Measurements from ENCODE around the gene EHMT1. TPM values are rescaled to one million over a fixed set of nuclear protein-coding genes. Genes with fewer than 3 reads are reported as not detected.

The EHMT1 gene
- total RNA-seq, 2 experiments from 2014 or later: 112 to 115 TPM

DNA sequence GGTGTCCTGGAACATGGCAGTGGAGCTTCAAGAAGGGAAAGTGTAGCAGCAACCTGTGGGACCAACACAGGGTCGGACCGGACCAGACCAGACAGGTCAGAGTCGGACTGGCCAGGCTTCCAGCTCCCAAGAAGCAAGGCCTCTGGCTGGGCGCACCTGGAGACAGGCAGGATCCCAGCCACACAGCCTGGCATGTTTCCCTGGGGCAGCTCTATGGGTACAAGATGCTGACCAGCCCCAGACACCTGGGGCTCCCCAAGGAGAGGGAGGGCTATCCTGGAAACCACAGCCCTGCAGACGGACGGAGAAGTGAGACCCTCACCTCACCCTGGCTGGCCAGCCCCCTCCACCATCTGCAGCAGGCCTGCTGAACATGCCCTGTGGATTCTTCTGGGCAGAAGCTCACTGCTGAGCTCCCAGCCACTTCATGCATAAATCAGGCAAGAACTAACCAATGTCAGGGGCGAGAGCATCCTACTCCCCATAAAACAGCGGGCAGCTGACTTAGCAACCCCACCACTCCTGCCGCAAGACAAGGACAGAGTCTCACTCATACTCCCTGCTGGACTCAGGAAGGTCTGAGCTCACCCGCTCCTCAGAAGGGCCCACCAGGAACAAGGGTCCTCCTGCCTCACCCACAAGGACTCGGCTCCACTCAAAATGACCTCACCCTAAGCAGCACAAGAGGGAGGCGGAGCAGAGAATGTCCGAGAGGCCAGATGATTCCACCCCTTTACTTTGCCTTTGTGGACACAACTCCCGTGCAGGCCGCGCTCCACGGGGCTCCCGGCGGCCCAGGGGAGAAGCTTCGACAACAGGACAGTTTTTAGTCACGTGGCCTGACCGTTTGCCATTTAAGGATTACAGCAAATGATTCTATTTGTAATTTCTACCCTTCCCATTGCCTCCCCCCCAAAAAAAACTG lies 37.2 kb upstream of the EHMT1 start:
- ChIA-PET CTCF (interaction anchor here (1.3 kb wide), 1 partner anchor 9 kb away, joined by 3 read pairs; the partner anchor contains the start of gene ZMYND19), POLR2A (no interaction called here)
- Mint-ChIP-seq H3K27me3 (ENCODE audit: low read depth) (no peaks in the 10 kb centered on the region), H3K9me3 (ENCODE audit: insufficient read depth) (no peaks in the 10 kb centered on the region), H3K27ac (no peak overlapping the region), H3K36me3 (ENCODE audit: low read depth) (peaks cover 18% of the 10 kb centered on the region), H3K4me3 (no peak overlapping the region), H3K4me1 (ENCODE audit: low read depth) (peaks cover 20% of the 10 kb centered on the region)
- DNase-seq: no peak
- no peak for ATAC-seq

DNA sequence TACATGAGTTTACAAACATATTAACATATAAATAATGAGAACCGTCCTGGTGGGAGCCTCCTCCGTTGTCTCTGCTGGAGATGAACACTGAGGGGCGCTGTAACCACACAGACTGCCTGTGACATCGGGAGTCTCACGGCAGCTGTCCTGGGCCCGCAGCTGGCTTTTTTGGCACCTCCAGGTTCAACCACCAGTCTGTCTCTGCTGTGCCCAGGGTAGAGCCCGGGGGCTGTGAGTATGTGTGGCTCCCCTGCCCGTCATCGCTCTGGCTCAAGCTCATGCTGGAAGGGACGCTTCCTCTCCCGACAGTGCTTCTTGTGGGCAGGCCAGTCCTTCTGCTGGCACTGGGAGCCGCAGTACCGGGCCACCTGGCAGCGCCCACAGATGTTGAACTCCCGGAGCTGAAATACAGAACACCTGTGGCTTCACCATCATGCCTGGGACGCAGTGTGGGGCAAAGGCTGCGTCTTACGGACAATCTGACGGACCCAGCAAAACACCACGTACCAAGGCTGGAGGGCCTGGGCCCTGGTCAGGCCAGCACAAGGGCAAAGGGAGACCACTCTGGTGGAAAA lies 36.4 kb upstream of the EHMT1 start:
- POLR2A ChIA-PET: no interaction called here

DNA sequence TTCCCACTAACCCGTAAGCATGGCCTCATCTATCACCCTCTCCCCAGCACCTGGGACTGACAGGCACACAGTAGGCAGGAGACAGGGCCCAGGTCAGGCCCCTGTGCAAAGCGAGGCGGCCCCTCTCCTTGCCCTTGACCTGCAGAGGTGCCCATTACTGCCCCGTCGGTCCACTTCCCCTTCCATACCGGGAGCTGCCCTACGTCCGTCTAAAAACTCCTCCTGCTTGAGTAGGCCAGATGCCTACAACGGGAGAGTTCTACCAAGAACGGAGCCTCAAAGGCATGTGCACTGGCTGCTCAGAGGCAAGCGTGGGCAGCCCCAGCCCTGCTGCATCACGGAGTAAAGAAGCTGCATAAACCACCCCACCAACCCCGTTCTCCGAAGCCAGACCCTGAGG lies 35.5 kb upstream of the EHMT1 start:
- POLR2A ChIA-PET: interaction anchor here (0.6 kb wide), 1 partner anchor 536 kb away, joined by 3 read pairs; no protein-coding TSS in a partner anchor
- Mint-ChIP-seq H3K4me1 (ENCODE audit: low read depth) (peaks cover 14% of the 10 kb centered on the region), H3K4me3 (no peak overlapping the region), H3K36me3 (ENCODE audit: low read depth) (peaks cover 23% of the 10 kb centered on the region), H3K27me3 (ENCODE audit: low read depth) (no peaks in the 10 kb centered on the region), H3K27ac (no peak overlapping the region), H3K9me3 (ENCODE audit: insufficient read depth) (no peaks in the 10 kb centered on the region)
- DNase-seq (no peak), ATAC-seq (no peak)
- CTCF ChIA-PET: no interaction called here

More for the DNA sequence above, 36.4 kb upstream of the EHMT1 start:
- Mint-ChIP-seq H3K27ac (no peak overlapping the region), H3K4me3 (no peak overlapping the region), H3K27me3 (ENCODE audit: low read depth) (no peaks in the 10 kb centered on the region), H3K9me3 (ENCODE audit: insufficient read depth) (no peaks in the 10 kb centered on the region), H3K4me1 (ENCODE audit: low read depth) (peaks cover 13% of the 10 kb centered on the region), H3K36me3 (ENCODE audit: low read depth) (peaks cover 16% of the 10 kb centered on the region)
- ATAC-seq: no peak
- CTCF ChIA-PET: no interaction called here
- no peak for DNase-seq

DNA sequence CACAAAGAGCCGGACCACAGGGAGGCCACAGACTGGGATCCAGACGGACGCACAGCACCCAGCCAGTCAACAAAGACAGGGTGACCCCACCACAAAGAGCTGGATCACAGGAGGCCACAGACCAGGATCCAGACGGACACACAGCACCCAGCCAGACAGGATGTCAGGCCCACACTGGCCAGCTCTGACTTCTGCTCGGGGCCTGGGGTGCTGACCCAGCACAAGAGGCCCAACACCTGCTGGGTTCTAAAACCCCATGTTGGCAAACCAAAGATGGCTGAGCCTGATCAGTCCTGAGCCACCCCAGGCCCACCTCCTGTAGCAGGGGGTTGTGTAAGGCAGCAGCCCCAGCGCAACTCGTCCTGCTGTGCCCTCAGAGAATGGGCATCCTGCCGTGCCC lies 34.8 kb upstream of the EHMT1 start:
- Mint-ChIP-seq H3K4me1 (ENCODE audit: low read depth) (peaks cover 19% of the 10 kb centered on the region), H3K27ac (no peak overlapping the region), H3K9me3 (ENCODE audit: insufficient read depth) (no peaks in the 10 kb centered on the region), H3K36me3 (ENCODE audit: low read depth) (peaks cover 23% of the 10 kb centered on the region), H3K4me3 (no peak overlapping the region), H3K27me3 (ENCODE audit: low read depth) (no peaks in the 10 kb centered on the region)
- no peak for ATAC-seq
- ChIA-PET CTCF (no interaction called here), POLR2A (interaction anchor here (0.6 kb wide), 1 partner anchor 535 kb away, joined by 3 read pairs; no protein-coding TSS in a partner anchor)
- no peak for DNase-seq

DNA sequence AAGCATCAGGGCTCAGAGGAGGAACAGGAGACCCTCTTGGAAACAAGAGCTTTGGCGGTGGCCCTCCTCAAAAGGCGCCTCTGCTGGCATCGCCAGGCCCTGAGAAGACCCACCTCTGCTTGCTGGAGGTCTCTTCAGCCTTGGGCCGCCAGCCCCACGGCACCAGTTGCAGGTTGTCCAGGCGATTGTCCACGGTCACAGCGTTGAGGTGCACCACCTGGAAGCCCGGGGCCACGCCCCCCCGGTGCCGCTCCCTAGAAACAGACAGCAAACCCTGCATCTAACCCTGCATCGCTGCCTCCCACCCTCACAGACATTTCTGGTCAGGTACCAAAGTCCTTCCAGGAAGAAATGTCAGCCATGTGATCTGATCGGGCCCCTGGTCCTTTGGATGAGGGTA lies 32.0 kb upstream of the EHMT1 start:
- no peak for DNase-seq
- Mint-ChIP-seq H3K27ac (no peak overlapping the region), H3K36me3 (ENCODE audit: low read depth) (peaks cover 20% of the 10 kb centered on the region), H3K9me3 (ENCODE audit: insufficient read depth) (no peaks in the 10 kb centered on the region), H3K4me1 (ENCODE audit: low read depth) (peaks cover 22% of the 10 kb centered on the region), H3K27me3 (ENCODE audit: low read depth) (no peaks in the 10 kb centered on the region), H3K4me3 (no peak overlapping the region)
- CTCF ChIA-PET: no interaction called here
- POLR2A ChIA-PET: no interaction called here
- ATAC-seq: no peak

DNA sequence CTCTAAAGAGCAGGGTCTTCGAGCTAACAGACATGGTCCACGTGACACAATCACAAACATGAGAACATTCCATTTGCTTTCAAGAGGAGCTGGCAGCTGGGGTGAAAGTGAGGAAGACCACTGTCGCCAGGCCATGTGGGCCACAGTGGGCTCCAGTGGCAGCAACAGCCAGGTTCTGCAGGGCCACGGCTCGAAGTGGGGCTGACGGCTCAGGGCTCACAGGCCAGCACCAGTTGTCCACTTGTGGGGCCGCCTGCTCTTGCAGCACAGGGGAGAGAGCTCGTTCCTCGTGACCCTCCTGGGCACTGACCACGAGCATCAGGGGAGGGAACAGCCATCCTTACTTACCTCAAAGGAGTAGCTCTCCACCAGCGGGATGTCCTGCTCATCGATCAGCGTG lies 30.5 kb upstream of the EHMT1 start:
- H3K4me3 Mint-ChIP-seq: peak overlapping the region; percentile 29
- H3K4me1 Mint-ChIP-seq (ENCODE audit: low read depth): peaks cover 22% of the 10 kb centered on the region
- POLR2A ChIA-PET: interaction anchor here (0.5 to 2.3 kb wide), 2 partner anchors 9 to 541 kb away, joined by 3 to 9 read pairs; partner anchors contain the start of gene DPH7
- peaks cover 13% of the 10 kb centered on the region for H3K36me3 Mint-ChIP-seq (ENCODE audit: low read depth)
- ATAC-seq (no peak), DNase-seq (no peak)
- no peak overlapping the region for H3K27ac Mint-ChIP-seq
- H3K27me3 Mint-ChIP-seq (ENCODE audit: low read depth): no peaks in the 10 kb centered on the region
- no peaks in the 10 kb centered on the region for H3K9me3 Mint-ChIP-seq (ENCODE audit: insufficient read depth)
- CTCF ChIA-PET: interaction anchor here (2.3 to 2.5 kb wide), 2 partner anchors 9 to 14 kb away, joined by 10 to 16 read pairs; partner anchors contain the start of gene DPH7

DNA sequence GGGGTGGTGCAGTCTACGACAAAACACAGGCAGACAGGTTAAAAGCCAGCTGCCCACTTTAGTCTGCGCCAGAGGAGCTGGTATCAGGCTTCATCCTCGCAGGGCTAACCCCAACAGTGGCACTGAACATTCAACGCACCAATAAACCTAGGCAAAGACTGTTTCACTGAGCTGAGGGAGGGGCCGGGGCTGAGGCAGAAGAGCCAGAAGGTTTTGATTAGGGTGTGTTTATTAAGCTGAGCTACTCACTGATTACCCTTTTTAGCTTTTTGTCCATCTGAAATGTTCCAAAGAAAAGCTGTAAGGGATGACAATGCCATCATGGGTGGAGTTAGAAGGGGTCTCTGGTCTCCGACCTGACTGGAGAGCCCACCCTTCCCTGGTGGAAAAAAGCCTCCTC lies 29.9 kb upstream of the EHMT1 start:
- peak overlapping the region; percentile 86 for H3K4me3 Mint-ChIP-seq
- POLR2A ChIA-PET: interaction anchor here (0.5 to 2.3 kb wide), 3 partner anchors 9 to 540 kb away, joined by 3 to 9 read pairs (median 3); partner anchors contain the start of gene DPH7
- H3K27me3 Mint-ChIP-seq (ENCODE audit: low read depth): no peaks in the 10 kb centered on the region
- ATAC-seq (no peak), DNase-seq (no peak)
- peaks cover 12% of the 10 kb centered on the region for H3K36me3 Mint-ChIP-seq (ENCODE audit: low read depth)
- no peaks in the 10 kb centered on the region for H3K9me3 Mint-ChIP-seq (ENCODE audit: insufficient read depth)
- peaks cover 22% of the 10 kb centered on the region for H3K4me1 Mint-ChIP-seq (ENCODE audit: low read depth)
- H3K27ac Mint-ChIP-seq: no peak overlapping the region
- CTCF ChIA-PET: interaction anchor here (0.8 to 2.5 kb wide), 3 partner anchors 10 to 86 kb away, joined by 3 to 16 read pairs (median 10); partner anchors contain the start of gene DPH7

DNA sequence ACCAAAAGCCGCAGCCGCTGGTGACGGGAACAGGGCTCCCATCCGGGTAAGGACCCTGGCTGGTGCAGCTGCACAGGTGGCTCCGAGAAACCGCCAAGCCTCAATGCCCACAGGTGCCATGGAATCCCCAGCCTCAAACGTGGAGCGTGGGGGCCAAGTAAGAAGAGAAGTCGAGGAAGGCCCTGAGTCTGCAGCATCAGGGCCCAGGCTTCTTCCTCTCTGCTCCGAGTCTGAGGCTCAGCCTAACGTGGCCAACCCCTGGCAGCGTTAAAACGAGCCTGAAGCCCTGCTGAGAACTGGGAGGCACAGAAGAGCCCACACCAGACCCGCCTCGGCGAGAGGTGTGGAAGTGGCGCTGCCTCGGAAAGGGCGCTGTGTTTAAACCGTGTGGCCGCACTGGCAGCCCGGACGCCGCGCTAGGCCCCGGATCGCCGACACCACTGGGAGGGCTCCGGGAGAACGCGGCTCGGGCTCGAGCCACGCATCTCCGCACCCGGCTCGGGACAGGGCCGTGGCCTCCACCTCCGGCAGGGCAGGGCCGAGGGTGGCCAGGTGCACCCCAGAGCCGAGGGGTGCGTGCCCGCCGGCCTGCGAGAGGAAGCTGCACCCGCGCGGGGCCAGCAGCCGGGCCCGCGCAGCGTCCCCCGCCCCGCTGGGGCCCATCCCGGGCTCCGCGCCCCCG lies 29.2 kb upstream of the EHMT1 start:
- POLR2A ChIA-PET: interaction anchor here (2.3 kb wide), 1 partner anchor 10 kb away, joined by 9 read pairs; the partner anchor contains the start of gene DPH7
- peaks cover 12% of the 10 kb centered on the region for H3K36me3 Mint-ChIP-seq (ENCODE audit: low read depth)

DNA sequence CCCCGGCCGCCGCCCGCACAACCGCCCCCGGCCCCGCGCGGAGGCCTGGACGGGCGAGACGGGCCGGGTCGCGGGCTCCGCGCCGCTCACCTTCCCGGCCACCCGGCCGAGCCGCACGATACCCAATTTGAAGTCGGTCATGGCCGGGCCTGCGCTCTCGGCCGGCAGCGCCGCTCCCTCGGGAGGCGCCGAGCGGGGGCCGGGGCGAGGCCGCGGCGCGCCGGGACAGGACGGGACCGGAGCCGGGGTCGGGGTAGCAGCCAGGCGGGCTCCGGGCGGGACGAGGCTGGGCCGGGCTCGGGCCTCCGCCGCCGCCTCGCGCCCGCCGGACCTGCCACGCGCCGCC lies 28.7 kb upstream of the EHMT1 start:
- no peaks in the 10 kb centered on the region for H3K9me3 Mint-ChIP-seq (ENCODE audit: insufficient read depth)
- peaks cover 12% of the 10 kb centered on the region for H3K36me3 Mint-ChIP-seq (ENCODE audit: low read depth)
- CTCF ChIA-PET: interaction anchor here (0.7 to 1.9 kb wide), 7 partner anchors 9 to 167 kb away, joined by 3 to 6 read pairs (median 3); partner anchors contain the start of genes EHMT1, EXD3 and NOXA1
- POLR2A ChIA-PET: interaction anchor here (2.3 kb wide), 1 partner anchor 11 kb away, joined by 9 read pairs; the partner anchor contains the start of gene DPH7
- ATAC-seq (no peak), DNase-seq (no peak)
- no peaks in the 10 kb centered on the region for H3K27me3 Mint-ChIP-seq (ENCODE audit: low read depth)
- peaks cover 22% of the 10 kb centered on the region for H3K4me1 Mint-ChIP-seq (ENCODE audit: low read depth)
- H3K27ac Mint-ChIP-seq: no peak overlapping the region
- H3K4me3 Mint-ChIP-seq: no peak overlapping the region

More for the DNA sequence above, 29.2 kb upstream of the EHMT1 start:
- Mint-ChIP-seq H3K9me3 (ENCODE audit: insufficient read depth) (no peaks in the 10 kb centered on the region), H3K4me1 (ENCODE audit: low read depth) (peaks cover 22% of the 10 kb centered on the region), H3K4me3 (peak overlapping the region; percentile 86), H3K27ac (peak overlapping the region; percentile 79), H3K27me3 (ENCODE audit: low read depth) (no peaks in the 10 kb centered on the region)
- peak; percentile 17 for ATAC-seq
- CTCF ChIA-PET: interaction anchor here (0.8 to 2.5 kb wide), 4 partner anchors 10 to 85 kb away, joined by 3 to 16 read pairs (median 6); partner anchors contain the start of gene DPH7
- DNase-seq: peak; percentile 45

DNA sequence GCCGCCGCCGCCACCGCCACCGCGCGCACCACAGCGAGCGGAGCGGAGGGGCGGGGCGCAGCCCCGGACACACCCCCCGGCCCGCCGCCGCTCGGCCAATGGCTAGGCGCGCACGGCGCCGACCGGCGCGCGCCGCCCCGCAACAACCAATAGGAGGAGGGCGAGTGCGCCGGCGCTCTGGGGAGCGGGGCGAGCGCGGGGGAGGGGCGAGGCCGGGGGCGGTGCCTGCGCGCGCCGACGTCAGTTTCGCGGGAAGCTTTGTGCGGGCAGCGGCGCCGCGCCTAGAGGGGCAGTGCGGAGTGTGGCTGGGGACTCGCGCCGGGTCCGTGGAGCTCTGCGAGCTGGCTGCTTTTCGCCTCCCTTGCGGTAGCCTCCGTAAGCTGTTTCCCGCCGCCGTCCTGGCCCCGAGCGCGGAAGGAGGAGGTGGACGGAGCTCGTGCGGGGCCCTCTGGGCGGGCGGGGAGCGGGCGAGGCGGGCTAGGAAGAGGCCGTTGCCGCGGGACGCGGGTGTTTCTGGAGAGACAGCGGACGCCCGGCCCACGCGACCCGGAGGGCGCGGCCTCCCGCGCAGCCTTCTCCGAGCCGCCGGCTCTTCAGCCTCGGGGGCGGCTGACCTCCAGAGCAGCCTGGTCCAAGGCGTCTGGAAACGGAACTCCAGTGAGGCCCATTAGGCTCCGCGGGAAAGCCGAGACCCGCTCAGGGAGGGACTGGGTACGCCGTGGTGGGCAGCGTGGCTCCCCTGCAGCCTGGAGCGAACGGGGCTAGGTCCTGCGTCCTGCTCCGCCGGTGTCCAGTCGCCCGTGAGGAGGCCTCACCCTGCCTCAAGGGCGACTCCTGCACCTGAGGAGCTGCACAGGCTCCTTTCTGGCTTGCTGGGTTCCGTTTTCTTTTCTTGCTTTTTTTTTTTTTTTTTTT lies 28.1 kb upstream of the EHMT1 start, which contains the start of gene ZMYND19:
Gene ZMYND19 (minus strand): TSS at position 44 of the 915 bp plus-strand sequence. CDS start 249 bp downstream, outside the sequence.
- peaks cover 22% of the 10 kb centered on the region for H3K4me1 Mint-ChIP-seq (ENCODE audit: low read depth)
- H3K36me3 Mint-ChIP-seq (ENCODE audit: low read depth): peaks cover 12% of the 10 kb centered on the region
- peak; percentile 96 for ATAC-seq
- DNase-seq: peak; percentile 91
- no peaks in the 10 kb centered on the region for H3K27me3 Mint-ChIP-seq (ENCODE audit: low read depth)
- peak within 1 kb of the TSS; percentile 97 for H3K4me3 Mint-ChIP-seq
- CTCF ChIA-PET: interaction anchor here (0.7 to 1.9 kb wide), 7 partner anchors 10 to 168 kb away, joined by 3 to 6 read pairs (median 3); partner anchors contain the start of genes EHMT1, EXD3 and NOXA1
- H3K9me3 Mint-ChIP-seq (ENCODE audit: insufficient read depth): no peaks in the 10 kb centered on the region
- peak within 1 kb of the TSS; percentile 94 for H3K27ac Mint-ChIP-seq
- POLR2A ChIA-PET: interaction anchor here (0.7 to 2.3 kb wide), 4 partner anchors 11 to 39 kb away, joined by 3 to 9 read pairs (median 4); partner anchors contain the start of genes DPH7 and MRPL41
